A549 (cell line): ENCODE data around the gene HOXC10. TPM values are rescaled to one million over a fixed set of nuclear protein-coding genes. Genes with fewer than 3 reads are reported as not detected.
A peak's percentile ranks its signal among the peaks of the same experiment; 100 is the strongest.

ENCODE experiments used
- ATAC-seq, 2 experiments: fragments of 200-7000 bp in 1 of 2; fragments of >200 bp in 1 of 2; cut with Nextera tagmentation in 1 of 2; cut with Tn5 transposase in 1 of 2; 3 replicates each; pipeline versions ENCODE4 v1.8.0 to v1.9.1; 2018 to 2020; ENCODE audit warnings: mild to moderate bottlenecking in 1 of 2, moderate library complexity in 1 of 2
- CTCF ChIA-PET: fragments of 300-600 bp; sonication (Branson Sonifier 250); formaldehyde crosslinking; extraction: SDS; loops from one replicate; lab custom pipeline; 2021; ENCODE audit warnings: antibody characterized with exemption, inconsistent platforms; lab: Yijun Ruan, JAX
- POLR2A ChIA-PET: fragments of 350-600 bp; formaldehyde crosslinking; extraction: SDS; loops from one replicate; lab custom pipeline; 2021; ENCODE audit warnings: antibody characterized with exemption, inconsistent platforms; lab: Yijun Ruan, JAX
- DNase-seq, 2 experiments: peaks; one replicate each; pipeline versions ENCODE4 v3.0.0 to v3.0.0-alpha.2; 2011 to 2016; ENCODE audit warnings: low read depth in 1 of 2, low spot score in 1 of 2
- FAIRE-seq: peaks from 2 replicates; lab custom pipeline; 2011; peaks lifted over from hg19 to GRCh38; lab: Jason Lieb, UNC
- H3K27ac ChIP-seq, 2 experiments: fragments of >200 bp; sonication (Bioruptor Twin); formaldehyde crosslinking; 3 replicates each; pipeline ENCODE4 v1.5.1; 2016 to 2017
- H3K4me1 ChIP-seq: fragments of >200 bp; sonication (Bioruptor Twin); formaldehyde crosslinking; 3 replicates; pipeline ENCODE4 v1.6.1; 2016
- H3K4me2 ChIP-seq: fragments of >200 bp; sonication (Bioruptor Twin); formaldehyde crosslinking; 3 replicates; pipeline ENCODE4 v1.6.1; 2016
- H3K4me3 ChIP-seq: fragments of >200 bp; sonication (Bioruptor Twin); formaldehyde crosslinking; 3 replicates; pipeline ENCODE4 v1.5.1; 2016
- H3K9me3 ChIP-seq: fragments of >200 bp; sonication (Bioruptor Twin); formaldehyde crosslinking; 3 replicates; pipeline ENCODE4 v1.6.1; 2016
- CBX2 ChIP-seq: fragments of 200-600 bp; sonication (generic); IDR thresholded peaks from 2 replicates; pipeline ENCODE4 v1.6.1; 2016; ENCODE audit warnings: low read depth, mild to moderate bottlenecking, borderline replicate concordance
- CBX8 ChIP-seq: fragments of 200-600 bp; sonication (generic); IDR thresholded peaks from 2 replicates; pipeline ENCODE4 v1.6.1; 2016
- CEBPB ChIP-seq, 2 experiments: fragments of >200 bp in 1 of 2; sonication (Bioruptor Twin) in 1 of 2; formaldehyde crosslinking in 1 of 2; IDR thresholded peaks; 2 replicates each; pipeline ENCODE4 v1.6.1; 2012 to 2016
- CHD2 ChIP-seq: fragments of 150-350 bp; IDR thresholded peaks from 2 replicates; pipeline ENCODE4 v1.6.1; 2014; ENCODE audit warnings: low read length; ENCODE audit not compliant: partially characterized antibody
- EHF ChIP-seq: fragments of 250-450 bp; sonication (Bioruptor Pico); IDR thresholded peaks from 2 replicates; pipeline ENCODE4 v1.5.0; 2020; ENCODE audit warnings: mild to moderate bottlenecking
- ELK1 ChIP-seq: fragments of 150-350 bp; IDR thresholded peaks from 2 replicates; pipeline ENCODE4 v1.6.1; 2014; ENCODE audit warnings: low read depth, mild to moderate bottlenecking, low read length
- FOSB ChIP-seq: fragments of 250-450 bp; sonication (Bioruptor Pico); IDR thresholded peaks from 2 replicates; pipeline ENCODE4 v1.5.0; 2020; ENCODE audit warnings: mild to moderate bottlenecking, moderate library complexity
- FOSL2 ChIP-seq, 2 experiments: fragments of 450-650 bp in 1 of 2; fragments of >200 bp in 1 of 2; sonication (Bioruptor Twin) in 1 of 2; formaldehyde crosslinking; IDR thresholded peaks; 2 replicates each; pipeline versions ENCODE4 v1.5.0 to v1.6.1; 2016 to 2020; ENCODE audit warnings: mild to moderate bottlenecking in 1 of 2, moderate library complexity in 1 of 2
- HEYL ChIP-seq: fragments of 250-450 bp; sonication (Bioruptor Pico); IDR thresholded peaks from 2 replicates; pipeline ENCODE4 v1.8.0; 2021; ENCODE audit warnings: mild to moderate bottlenecking, moderate library complexity
- JUN ChIP-seq, 2 experiments: fragments of >200 bp; sonication (Bioruptor Twin); formaldehyde crosslinking; IDR thresholded peaks; 2 replicates in 1 of 2; 3 replicates in 1 of 2; pipeline ENCODE4 v1.6.1; 2016 to 2017
- JUNB ChIP-seq: fragments of >200 bp; sonication (Bioruptor Twin); formaldehyde crosslinking; IDR thresholded peaks from 2 replicates; pipeline ENCODE4 v1.6.1; 2016
- KDM5A ChIP-seq: fragments of 200-600 bp; sonication (generic); IDR thresholded peaks from 2 replicates; pipeline ENCODE4 v1.6.1; 2016; ENCODE audit warnings: antibody characterized with exemption, mild to moderate bottlenecking
- MAX ChIP-seq: IDR thresholded peaks from 2 replicates; pipeline ENCODE4 v1.6.1; 2012
- MAZ ChIP-seq: fragments of 150-350 bp; IDR thresholded peaks from 2 replicates; pipeline ENCODE4 v1.6.1; 2014; ENCODE audit warnings: antibody characterized with exemption, low read depth, low read length, borderline replicate concordance
- MYC ChIP-seq: IDR thresholded peaks from 2 replicates; pipeline ENCODE4 v1.6.1; 2012; ENCODE audit warnings: mild to moderate bottlenecking, inconsistent platforms, low read length, improper control_type of control experiment, borderline replicate concordance
- NR3C1 ChIP-seq: fragments of >200 bp; sonication (Bioruptor Twin); formaldehyde crosslinking; IDR thresholded peaks from 3 replicates; pipeline ENCODE4 v1.6.1; 2017
- RARB ChIP-seq: fragments of 250-450 bp; sonication (Bioruptor Pico); IDR thresholded peaks from 2 replicates; pipeline ENCODE4 v1.8.0; 2021; ENCODE audit warnings: mild to moderate bottlenecking, moderate library complexity
- RCOR1 ChIP-seq: fragments of 150-350 bp; IDR thresholded peaks from 2 replicates; pipeline ENCODE4 v1.6.1; 2014; ENCODE audit warnings: antibody characterized with exemption, low read length, low read depth
- SREBF2 ChIP-seq: fragments of 450-650 bp; IDR thresholded peaks from 2 replicates; pipeline ENCODE4 v1.6.1; 2014; ENCODE audit warnings: mild to moderate bottlenecking, moderate library complexity
- TP53 ChIP-seq: fragments of 250-450 bp; sonication (Bioruptor Pico); IDR thresholded peaks from 2 replicates; pipeline ENCODE4 v1.5.0; 2021; ENCODE audit warnings: mild to moderate bottlenecking, moderate library complexity
- ZFP36 ChIP-seq: fragments of 450-650 bp; IDR thresholded peaks from 2 replicates; pipeline ENCODE4 v1.6.1; 2014; ENCODE audit warnings: borderline replicate concordance; ENCODE audit not compliant: partially characterized antibody
- WGBS: methylation state at CpG from one replicate; pipeline ENCODE4 v1.1.6; 2017; ENCODE audit errors: missing lambda C conversion rate; 5-methylcytosine and 5-hydroxymethylcytosine counted together
- polyA plus RNA-seq, 4 experiments: library from polyadenylated mRNA; depleted of rRNA in 3 of 4; stranded (reverse); fragments of >200 nt; fragmentation: RNase III in 1 of 4; extraction: RNeasy Plus Mini Kit Qiagen cat#74134 plus additional on column Dnase treatment in 1 of 4; gene quantifications; 2 replicates in 3 of 4; 3 replicates in 1 of 4; pipeline ENCODE4 v1.2.3, GENCODE V29; 2011 to 2017
- TF ChIP-seq, protein P1 (sequence below): fragments of >200 bp; sonication (Bioruptor Twin); formaldehyde crosslinking; IDR thresholded peaks from 3 replicates; pipeline ENCODE4 v1.5.1; 2016
- TF ChIP-seq, protein P2 (sequence below): fragments of 450-650 bp; IDR thresholded peaks from 2 replicates; pipeline ENCODE4 v1.6.1; 2014; ENCODE audit warnings: antibody characterized with exemption

HOXC10 gene
- polyA plus RNA-seq, 2 of the 4 experiments (the other 2 are of a cell fraction) = 2.9 to 3.2 TPM

DNA sequence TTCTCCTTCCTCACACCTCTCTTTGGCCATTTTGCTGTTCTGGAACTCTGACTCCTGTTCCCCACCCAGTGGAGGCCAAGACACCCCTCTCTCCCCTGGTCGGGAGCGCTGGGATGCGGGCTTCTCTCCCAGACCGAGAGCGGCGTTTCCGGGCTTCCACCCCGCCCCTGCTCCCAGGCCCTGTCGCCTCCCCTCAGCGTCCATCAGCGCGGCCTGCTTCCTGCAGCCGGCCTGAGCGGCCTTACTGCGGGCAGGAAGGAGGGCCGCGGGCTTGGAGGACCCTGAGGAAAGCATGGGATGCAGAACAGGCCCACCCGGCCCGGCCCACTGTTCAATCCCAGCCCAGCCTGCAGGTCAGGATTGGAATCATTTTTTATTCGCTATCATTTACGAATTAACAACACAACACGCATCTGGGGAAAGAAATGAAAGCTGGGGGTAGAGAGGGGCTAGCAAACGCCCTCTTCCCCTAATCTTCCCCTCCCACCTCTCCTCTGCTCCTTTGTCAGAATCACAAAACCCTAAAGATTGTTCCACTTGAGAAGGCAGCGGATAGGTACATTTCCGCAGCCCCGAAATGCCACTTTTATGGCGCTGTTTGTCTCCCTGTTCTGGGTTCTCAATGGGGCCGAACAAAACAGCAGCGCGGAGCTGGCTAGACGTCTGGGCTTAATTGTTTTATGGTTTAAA is 20.0 kb downstream of the HOXC10 start:
- DNase-seq (no peak), FAIRE-seq (no peak), ATAC-seq (no peak)
- H3K4me3 ChIP-seq = no peak overlapping the region
- ChIA-PET POLR2A (interaction anchor here (0.7 kb wide), 1 partner anchor 12 kb away, joined by 4 read pairs; no protein-coding TSS in a partner anchor), CTCF (interaction anchor here (0.6 to 28.7 kb wide), 18 partner anchors 10 to 339 kb away, joined by 3 to 1074 read pairs (median 6); partner anchors contain the start of genes HOXC10, HOXC4, HOXC5 and HOXC6)
- WGBS = 86% methylated on average over 29 of the region's 31 CpGs
- TF ChIP-seq RARB (CRISPR knock-in tag) = no peak
- TF ChIP-seq JUN (IDR thresholded peaks at IDR 0.05) = no peak
- TF ChIP-seq CBX2 = no peak
- TF ChIP-seq CHD2 = no peak
- TF ChIP-seq FOSB = no peak
- TF ChIP-seq, protein P1, sequence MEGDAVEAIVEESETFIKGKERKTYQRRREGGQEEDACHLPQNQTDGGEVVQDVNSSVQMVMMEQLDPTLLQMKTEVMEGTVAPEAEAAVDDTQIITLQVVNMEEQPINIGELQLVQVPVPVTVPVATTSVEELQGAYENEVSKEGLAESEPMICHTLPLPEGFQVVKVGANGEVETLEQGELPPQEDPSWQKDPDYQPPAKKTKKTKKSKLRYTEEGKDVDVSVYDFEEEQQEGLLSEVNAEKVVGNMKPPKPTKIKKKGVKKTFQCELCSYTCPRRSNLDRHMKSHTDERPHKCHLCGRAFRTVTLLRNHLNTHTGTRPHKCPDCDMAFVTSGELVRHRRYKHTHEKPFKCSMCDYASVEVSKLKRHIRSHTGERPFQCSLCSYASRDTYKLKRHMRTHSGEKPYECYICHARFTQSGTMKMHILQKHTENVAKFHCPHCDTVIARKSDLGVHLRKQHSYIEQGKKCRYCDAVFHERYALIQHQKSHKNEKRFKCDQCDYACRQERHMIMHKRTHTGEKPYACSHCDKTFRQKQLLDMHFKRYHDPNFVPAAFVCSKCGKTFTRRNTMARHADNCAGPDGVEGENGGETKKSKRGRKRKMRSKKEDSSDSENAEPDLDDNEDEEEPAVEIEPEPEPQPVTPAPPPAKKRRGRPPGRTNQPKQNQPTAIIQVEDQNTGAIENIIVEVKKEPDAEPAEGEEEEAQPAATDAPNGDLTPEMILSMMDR = no peak
- TF ChIP-seq KDM5A = no peak
- no peak for TF ChIP-seq FOSL2 (IDR thresholded peaks at IDR 0.05)
- no peak for TF ChIP-seq FOSL2 (CRISPR knock-in tag; IDR thresholded peaks at IDR 0.05)
- no peak for TF ChIP-seq MAX
- H3K9me3 ChIP-seq = no peaks in the 10 kb centered on the region
- no peak overlapping the region for H3K4me2 ChIP-seq
- no peak overlapping the region for H3K27ac ChIP-seq
- peaks cover 15% of the 10 kb centered on the region for H3K4me1 ChIP-seq

DNA sequence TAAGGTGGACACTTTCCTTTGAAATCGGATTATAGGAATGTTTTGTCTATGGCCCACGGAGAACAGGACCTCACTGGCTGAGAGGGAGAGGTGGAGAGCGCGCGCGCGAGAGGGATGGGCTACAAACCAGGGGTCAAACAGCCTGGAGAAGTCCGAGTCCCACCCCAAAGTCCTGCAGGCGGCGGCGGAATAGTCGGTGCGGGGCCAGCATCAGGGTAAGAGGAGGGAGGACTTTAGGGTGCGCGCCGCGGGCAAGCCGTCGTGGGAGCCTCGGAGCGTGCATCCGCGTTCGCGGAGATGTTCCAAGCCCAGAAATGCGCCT is 20.5 kb downstream of the HOXC10 start:
- DNase-seq = no peak
- Histone ChIP-seq H3K4me3 (no peak overlapping the region), H3K9me3 (no peaks in the 10 kb centered on the region), H3K27ac (no peak overlapping the region), H3K4me1 (peaks cover 20% of the 10 kb centered on the region), H3K4me2 (peak overlapping the region; percentile 60; the same call in 2 of the 3 replicates)
- CTCF ChIA-PET = interaction anchor here (0.6 to 28.7 kb wide), 40 partner anchors 8 to 365 kb away, joined by 3 to 1074 read pairs (median 4); partner anchors contain the start of genes HOXC10, HOXC12, HOXC4 and HOXC5
- POLR2A ChIA-PET = interaction anchor here (0.6 to 1.0 kb wide), 4 partner anchors 11 to 196 kb away, joined by 3 to 6 read pairs (median 4); no protein-coding TSS in a partner anchor
- 38% methylated on average over 26 of the region's 26 CpGs for WGBS
- ATAC-seq = no peak
- FAIRE-seq = no peak
- no peak for TF ChIP-seq HEYL (CRISPR knock-in tag)
- TF ChIP-seq EHF = no peak
- no peak for TF ChIP-seq CEBPB (IDR thresholded peaks at IDR 0.05)
- no peak for TF ChIP-seq MYC
- TF ChIP-seq CHD2 = no peak

- DNase-seq (peak; percentile 82 to 86), FAIRE-seq (no peak), ATAC-seq (peak; percentile 59 to 82)
- no peak overlapping the region for H3K4me3 ChIP-seq
- peak overlapping the region in 1 of 2 experiments; percentile 74; a peak in 3 of 6 replicates for H3K27ac ChIP-seq
- ChIA-PET POLR2A (interaction anchor here (0.6 to 1.0 kb wide), 5 partner anchors 11 to 195 kb away, joined by 3 to 6 read pairs (median 4); no protein-coding TSS in a partner anchor), CTCF (interaction anchor here (0.6 to 28.7 kb wide), 45 partner anchors 8 to 365 kb away, joined by 3 to 1074 read pairs (median 4); partner anchors contain the start of genes HOXC10, HOXC12, HOXC4 and HOXC5)
- WGBS = 30% methylated on average over 34 of the region's 39 CpGs
- no peaks in the 10 kb centered on the region for H3K9me3 ChIP-seq
- H3K4me2 ChIP-seq = peak overlapping the region; percentile 60
- H3K4me1 ChIP-seq = peaks cover 20% of the 10 kb centered on the region
- TF ChIP-seq CHD2 (no peak), ZFP36 (no peak), TP53 (no peak), JUNB (no peak), EHF (no peak), MAX (peak; percentile 54; the same call in 1 of the 2 replicates), JUN (IDR thresholded peaks at IDR 0.05) (no peak), CBX8 (no peak), NR3C1 (no peak), FOSB (no peak), KDM5A (no peak), ELK1 (no peak), RCOR1 (no peak), HEYL (CRISPR knock-in tag) (no peak), MAZ (no peak), SREBF2 (no peak)
- TF ChIP-seq, protein P1 = peak; percentile 93
- TF ChIP-seq, protein P2, sequence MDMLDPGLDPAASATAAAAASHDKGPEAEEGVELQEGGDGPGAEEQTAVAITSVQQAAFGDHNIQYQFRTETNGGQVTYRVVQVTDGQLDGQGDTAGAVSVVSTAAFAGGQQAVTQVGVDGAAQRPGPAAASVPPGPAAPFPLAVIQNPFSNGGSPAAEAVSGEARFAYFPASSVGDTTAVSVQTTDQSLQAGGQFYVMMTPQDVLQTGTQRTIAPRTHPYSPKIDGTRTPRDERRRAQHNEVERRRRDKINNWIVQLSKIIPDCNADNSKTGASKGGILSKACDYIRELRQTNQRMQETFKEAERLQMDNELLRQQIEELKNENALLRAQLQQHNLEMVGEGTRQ = no peak
Measured at GRCh38 chr12:54005853-54006558, 21.1 kb downstream of the HOXC10 start.
